ENCODE measurements around the gene KCNQ4. TPM values are rescaled to one million over a fixed set of nuclear protein-coding genes. Genes with fewer than 3 reads are reported as not detected.

KCNQ4 gene
- total and polyA plus RNA-seq, 2 of the 13 experiments (the other 11 are each of a cell fraction or from before 2014, with no cell fraction given) = 0.02 to 0.09 TPM

- TF ChIP-seq ZNF280D (CRISPR knock-in tag; IDR thresholded peaks at IDR 0.05) (peak; percentile 68; the same call in 1 of the 2 replicates), REPIN1 (CRISPR knock-in tag; IDR thresholded peaks at IDR 0.05; ENCODE audit: borderline replicate concordance, low read depth) (0 out of 2 replicates have a peak, but pooled peaks have one; percentile 10), CREB1 (IDR thresholded peaks at IDR 0.05) (no peak), CREB1 (CRISPR knock-in tag; IDR thresholded peaks at IDR 0.05) (peak; percentile 30; the same call in 1 of the 2 replicates), ZNF574 (CRISPR knock-in tag; IDR thresholded peaks at IDR 0.05) (peak; percentile 16; the same call in 1 of the 2 replicates), ZNF441 (CRISPR knock-in tag; IDR thresholded peaks at IDR 0.05; ENCODE audit: borderline replicate concordance) (peak; percentile 38; the same call in 1 of the 2 replicates), ARNTL (CRISPR knock-in tag; IDR thresholded peaks at IDR 0.05) (0 out of 2 replicates have a peak, but pooled peaks have one; percentile 40), GTF3A (CRISPR knock-in tag; conservative IDR thresholded peaks at IDR 0.05) (0 out of 2 replicates have a peak, but pooled peaks have one; percentile 40), ZBTB7B (CRISPR knock-in tag; IDR thresholded peaks at IDR 0.05) (peak; percentile 77)
Observed at GRCh38 chr1:40774266-40774998, 9.2 kb upstream of the KCNQ4 start (continued).

All from HepG2 (cell line).